Smooth muscle cell of the brain vasculature (primary cell): Measurements from ENCODE around the gene FBXO11.

Experiments used
- DNase-seq: peaks from one replicate; pipeline ENCODE4 v3.0.0-alpha.2; 2012; ENCODE audit warnings: low read depth, low spot score

The FBXO11 gene

DNA sequence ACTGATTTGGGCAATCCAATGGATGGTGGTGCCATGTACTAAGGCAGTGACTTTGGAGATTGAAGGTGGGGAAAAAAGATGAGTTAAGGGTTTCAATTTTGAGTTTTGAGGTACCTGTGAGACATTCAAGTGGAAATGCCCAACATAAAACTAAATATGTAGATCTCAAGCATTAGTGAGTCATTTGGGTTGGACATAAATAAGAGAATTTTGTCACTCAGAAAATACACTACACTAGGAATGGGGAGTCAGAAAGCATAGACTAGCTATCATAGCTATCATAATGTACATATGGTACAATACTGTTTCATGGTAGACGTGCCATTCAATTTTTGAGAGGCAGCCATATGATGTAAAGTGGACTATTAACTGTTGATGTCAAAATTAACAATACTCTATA is 56.1 kb downstream of the FBXO11 start:
- DNase-seq, result no peak

DNA sequence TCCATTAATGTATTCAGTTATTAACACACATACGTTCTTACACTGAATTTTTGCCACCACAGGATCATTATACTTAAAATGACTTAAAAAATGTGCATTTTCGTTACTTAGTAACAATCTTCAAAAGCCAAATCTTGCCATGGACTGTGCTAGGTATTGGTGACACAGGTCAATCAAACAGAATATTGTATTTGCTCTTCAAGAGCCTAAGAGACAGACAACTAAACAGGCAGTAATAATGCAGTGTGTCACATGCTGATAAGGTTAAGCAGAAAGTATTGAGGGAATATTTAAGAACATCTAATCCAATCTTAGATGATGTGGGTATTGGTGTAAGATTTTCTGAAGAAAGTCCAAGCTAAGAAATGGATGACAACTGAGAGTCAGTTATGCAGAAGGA is 56.9 kb downstream of the FBXO11 start:
- DNase-seq, result no peak

DNA sequence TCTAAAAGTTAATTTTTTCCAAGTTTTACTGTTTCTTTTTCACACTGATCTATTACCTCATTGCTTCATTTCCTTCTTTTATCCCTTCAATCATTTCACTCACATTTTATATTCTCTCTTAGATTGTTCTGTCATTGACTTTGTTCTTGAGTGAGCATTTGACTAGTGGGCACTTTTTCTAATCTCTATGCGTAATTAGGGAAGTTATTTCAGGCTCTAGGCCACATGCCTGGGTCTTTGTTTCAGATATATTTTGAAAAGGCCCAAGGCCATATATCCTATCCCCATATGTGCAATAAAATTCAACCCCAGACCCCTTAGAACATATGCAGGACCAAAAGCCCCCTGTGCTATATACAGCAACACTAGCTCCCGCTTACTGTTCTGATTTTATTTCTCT is 62.1 kb downstream of the FBXO11 start:
- DNase-seq, result no peak

DNA sequence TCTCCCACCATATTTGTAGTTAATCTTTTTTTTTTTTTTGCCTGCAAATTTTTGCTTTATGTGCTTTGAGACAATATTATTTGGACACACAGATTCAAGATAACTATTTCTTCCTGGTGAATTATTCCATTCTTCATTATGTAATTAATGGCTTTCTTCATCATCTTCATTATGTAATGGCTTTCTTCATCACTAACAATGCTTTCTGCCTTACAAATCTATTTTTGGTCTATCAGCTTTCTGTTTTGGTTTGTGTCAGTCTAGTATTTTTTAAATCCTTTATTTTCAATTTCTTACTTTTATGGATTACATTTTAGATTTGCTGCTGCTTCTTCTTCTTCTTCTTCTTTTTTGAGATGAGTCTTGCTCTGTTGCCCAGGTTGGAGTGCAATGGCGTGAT is 62.9 kb downstream of the FBXO11 start:
- no peak for DNase-seq

GRCh38 chr2:47842846-47843245 is 63.5 kb downstream of the FBXO11 start:
- no peak for DNase-seq

GRCh38 chr2:47838686-47839085 is 67.6 kb downstream of the FBXO11 start:
- no peak for DNase-seq

DNA sequence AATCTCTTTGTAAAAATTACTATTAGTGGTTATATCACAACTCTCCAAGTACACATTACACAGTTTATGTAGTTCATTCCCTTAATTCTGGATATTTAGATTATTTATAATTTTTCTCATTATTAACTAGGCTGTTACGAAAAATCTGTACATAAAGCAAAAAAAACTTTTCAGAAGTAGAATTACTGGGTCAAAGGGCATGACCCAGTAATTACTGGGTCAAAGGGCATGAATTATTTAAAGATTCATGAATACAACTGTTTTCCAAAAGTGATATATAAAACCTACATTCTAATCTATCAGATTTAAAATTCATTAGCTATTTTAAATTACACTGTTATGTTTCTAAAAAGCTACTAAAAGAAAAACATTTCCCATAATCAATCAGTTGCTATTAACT is 68.0 kb downstream of the FBXO11 start:
- no peak for DNase-seq

GRCh38 chr2:47833516-47833968 is 72.8 kb downstream of the FBXO11 start:
- no peak for DNase-seq

DNA sequence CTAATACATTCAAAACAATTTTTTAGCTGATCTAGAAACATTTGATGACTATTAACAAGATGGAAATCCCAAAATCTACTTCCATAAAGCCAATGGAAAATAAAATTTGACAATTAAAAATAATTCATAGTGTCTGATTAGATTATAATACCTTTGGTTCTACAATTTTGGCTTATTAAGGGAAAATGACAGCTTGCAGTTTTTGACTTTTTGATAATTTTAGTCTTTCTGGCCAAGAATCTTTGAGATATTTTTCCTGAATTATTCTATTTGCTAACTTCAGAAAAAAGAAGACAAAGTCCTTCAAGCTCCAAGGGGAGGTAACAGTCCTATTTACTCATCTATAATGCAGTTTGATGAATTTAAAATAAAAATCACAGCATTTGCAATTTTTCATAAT is 83.8 kb downstream of the FBXO11 start:
- DNase-seq, result no peak

- no peak for DNase-seq
Measured at GRCh38 chr2:47819834-47820233, 86.5 kb downstream of the FBXO11 start.

- no peak for DNase-seq
Measured at GRCh38 chr2:47818777-47819176, 87.5 kb downstream of the FBXO11 start.

- DNase-seq, result no peak
Measured at GRCh38 chr2:47815764-47816163, 90.5 kb downstream of the FBXO11 start.

- DNase-seq, result no peak
Measured at GRCh38 chr2:47811668-47812067, 94.6 kb downstream of the FBXO11 start.

- no peak for DNase-seq
Measured at GRCh38 chr2:47810850-47811249, 95.4 kb downstream of the FBXO11 start.

- no peak for DNase-seq
Measured at GRCh38 chr2:47809903-47810302, 96.4 kb downstream of the FBXO11 start.

- DNase-seq, result no peak
Measured at GRCh38 chr2:47808614-47809013, 97.7 kb downstream of the FBXO11 start.

DNA sequence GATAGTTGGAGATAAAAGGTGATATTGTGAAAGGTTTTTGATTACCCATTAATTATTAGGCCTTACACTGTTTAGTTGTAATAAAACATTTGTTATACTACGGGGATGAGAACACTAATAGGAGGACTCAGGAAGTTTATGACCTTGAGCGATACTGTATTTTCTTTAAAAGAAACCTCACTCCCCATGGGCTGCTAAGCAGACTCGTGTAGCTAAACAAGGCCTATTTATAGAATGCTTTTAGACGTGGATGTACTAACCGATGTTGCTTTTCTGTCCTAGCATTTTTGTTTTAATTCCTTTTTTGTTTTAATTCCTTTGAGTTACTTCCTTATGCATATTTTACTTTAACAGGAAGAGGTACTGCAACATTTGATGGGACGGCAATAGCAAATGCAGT is 100.4 kb downstream of the FBXO11 start:
- DNase-seq, result no peak

- DNase-seq, result no peak
Measured at GRCh38 chr2:47803770-47804169, 102.5 kb downstream of the FBXO11 start.

DNA sequence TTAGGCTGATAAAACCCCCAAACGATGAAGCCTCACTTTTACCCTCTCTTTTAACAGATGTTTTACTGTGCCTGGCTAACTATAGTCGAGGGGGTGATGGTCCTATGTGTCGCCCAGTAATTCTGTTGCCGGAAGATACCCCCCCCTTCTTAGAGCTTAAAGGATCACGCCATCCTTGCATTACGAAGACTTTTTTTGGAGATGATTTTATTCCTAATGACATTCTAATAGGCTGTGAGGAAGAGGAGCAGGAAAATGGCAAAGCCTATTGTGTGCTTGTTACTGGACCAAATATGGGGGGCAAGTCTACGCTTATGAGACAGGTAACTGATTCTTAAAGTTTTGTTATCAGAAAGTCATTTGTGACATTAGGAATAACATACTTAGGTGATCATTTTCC is 102.9 kb downstream of the FBXO11 start:
- no peak for DNase-seq

- no peak for DNase-seq
Measured at GRCh38 chr2:47801118-47801517, 105.2 kb downstream of the FBXO11 start.

GRCh38 chr2:47799031-47799609 is 107.2 kb downstream of the FBXO11 start:
- DNase-seq, result no peak

DNA sequence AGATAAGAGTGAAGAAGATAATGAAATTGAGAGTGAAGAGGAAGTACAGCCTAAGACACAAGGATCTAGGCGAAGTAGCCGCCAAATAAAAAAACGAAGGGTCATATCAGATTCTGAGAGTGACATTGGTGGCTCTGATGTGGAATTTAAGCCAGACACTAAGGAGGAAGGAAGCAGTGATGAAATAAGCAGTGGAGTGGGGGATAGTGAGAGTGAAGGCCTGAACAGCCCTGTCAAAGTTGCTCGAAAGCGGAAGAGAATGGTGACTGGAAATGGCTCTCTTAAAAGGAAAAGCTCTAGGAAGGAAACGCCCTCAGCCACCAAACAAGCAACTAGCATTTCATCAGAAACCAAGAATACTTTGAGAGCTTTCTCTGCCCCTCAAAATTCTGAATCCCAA is 107.7 kb downstream of the FBXO11 start:
- DNase-seq, result no peak

- DNase-seq, result no peak
Measured at GRCh38 chr2:47796090-47796697, 110.1 kb downstream of the FBXO11 start.

DNA sequence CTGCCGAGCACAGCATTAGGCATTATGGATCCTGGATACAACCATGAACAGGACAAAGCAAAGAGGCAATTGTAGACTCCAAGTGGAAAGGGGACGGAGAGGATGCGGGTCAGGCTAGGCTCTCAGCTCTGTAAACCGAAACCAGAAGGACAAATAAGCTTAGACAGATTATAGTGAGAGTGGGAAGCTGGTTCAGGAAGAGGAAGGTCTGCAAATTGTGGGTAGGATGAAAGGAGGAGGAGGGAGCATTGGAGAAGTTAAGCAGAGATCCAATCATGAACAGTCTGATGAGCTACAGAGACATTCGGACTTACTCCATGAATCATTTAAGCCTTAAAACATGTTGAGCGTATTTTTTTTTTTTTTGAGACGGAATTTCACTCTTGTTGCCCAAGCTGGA is 120.3 kb downstream of the FBXO11 start:
- DNase-seq, result no peak
